ENCODE results near the gene UBXN6.

The UBXN6 gene

DNA sequence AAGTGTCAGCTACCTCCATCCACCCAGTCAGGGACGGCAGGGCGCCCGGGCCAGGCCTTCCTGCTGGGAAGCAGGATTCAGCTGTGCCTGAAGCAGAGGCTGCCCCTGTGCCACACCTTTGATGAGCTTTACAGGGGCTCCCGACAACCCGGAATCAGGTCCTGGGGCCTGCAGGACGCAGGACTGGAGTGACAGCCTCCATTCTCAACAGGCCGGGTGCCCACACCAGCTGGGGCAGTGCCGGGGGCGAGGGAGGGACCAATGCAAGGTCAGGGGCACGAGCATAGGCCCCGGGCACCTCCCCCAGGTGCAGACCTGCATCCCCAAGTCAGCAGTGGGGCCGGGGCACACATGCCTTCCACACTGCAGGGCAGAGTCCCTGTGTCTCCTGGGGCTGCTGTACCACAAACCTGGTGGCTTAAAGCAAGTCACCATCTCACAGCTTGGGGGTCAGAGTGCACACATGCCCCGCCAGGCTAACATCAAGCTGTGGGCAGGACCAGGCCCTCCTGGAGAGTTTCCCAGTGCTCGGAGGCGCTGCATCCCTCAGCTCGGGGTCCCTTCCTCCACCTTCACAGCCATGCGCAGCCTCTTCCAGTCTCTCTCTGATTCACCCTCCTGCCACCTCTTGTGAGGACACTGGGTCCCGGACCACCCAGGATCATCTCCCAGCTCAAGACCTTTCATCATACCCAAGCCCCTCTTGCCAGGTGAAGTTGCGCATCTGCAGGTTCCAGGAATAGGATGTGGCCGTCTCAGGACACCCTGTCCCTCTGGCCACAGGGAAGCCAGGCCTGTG is 13.4 kb downstream of the UBXN6 start:
- Histone ChIP-seq H3K4me1 (ENCODE audit: control insufficient read depth in 1 of 2, insufficient read depth in 1 of 2, low read depth in 1 of 2, low read length in 1 of 2) (no peaks in the 10 kb centered on the region), H3K4me3 (ENCODE audit: low read depth in 1 of 2, low read length in 1 of 2) (no peak overlapping the region), H3K9me3 (no peaks in the 10 kb centered on the region), H3K27me3 (no peaks in the 10 kb centered on the region), H3K36me3 (peaks cover 80% of the 10 kb centered on the region), H3K27ac (no peak overlapping the region)
- TF ChIP-seq CTCF (IDR thresholded peaks at IDR 0.05), result no peak

DNA sequence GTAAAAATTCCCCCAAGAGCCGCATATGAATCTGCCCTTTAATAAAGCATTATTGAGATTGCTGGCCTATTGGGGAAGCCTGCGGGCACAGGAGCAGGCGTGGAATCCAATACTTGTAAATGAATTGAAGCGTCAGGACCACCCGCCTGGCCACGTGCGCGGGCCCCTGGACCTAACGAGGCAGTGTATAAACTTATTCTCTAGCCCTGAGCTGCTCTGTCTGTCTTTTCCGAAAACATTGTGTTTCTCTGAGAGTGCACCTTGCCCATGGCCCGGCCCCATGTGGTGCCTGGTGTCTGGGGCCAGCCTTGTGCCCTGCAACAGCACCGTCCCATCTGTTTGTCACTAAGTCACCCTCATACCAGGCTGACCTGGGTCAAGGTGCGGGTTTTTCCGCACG is 14.4 kb downstream of the UBXN6 start:
- no peak for TF ChIP-seq CTCF (IDR thresholded peaks at IDR 0.05)
- Histone ChIP-seq H3K9me3 (no peaks in the 10 kb centered on the region), H3K4me1 (ENCODE audit: control insufficient read depth in 1 of 2, insufficient read depth in 1 of 2, low read depth in 1 of 2, low read length in 1 of 2) (no peaks in the 10 kb centered on the region), H3K4me3 (ENCODE audit: low read depth in 1 of 2, low read length in 1 of 2) (no peak overlapping the region), H3K36me3 (peaks cover 72% of the 10 kb centered on the region), H3K27me3 (no peaks in the 10 kb centered on the region), H3K27ac (no peak overlapping the region)

DNA sequence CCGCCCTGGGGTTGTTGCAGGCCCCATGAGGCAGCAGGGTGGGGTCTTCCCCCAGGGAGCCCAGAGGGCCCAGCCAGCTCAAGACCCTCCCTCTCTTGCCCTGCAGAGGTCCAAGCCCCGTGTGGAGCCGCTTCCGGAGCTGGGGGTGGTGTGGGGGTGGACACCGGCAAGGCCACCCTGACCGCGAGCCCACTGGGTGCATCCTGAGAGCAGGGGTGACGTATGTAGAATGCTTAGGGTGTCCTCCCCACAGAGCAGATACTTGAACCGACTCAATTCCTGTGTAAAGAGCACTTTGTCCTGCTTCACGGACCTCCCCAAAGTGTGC is 14.8 kb downstream of the UBXN6 start:
- no peaks in the 10 kb centered on the region for H3K9me3 ChIP-seq
- H3K27me3 ChIP-seq, result no peaks in the 10 kb centered on the region
- no peak for TF ChIP-seq CTCF (IDR thresholded peaks at IDR 0.05)
- H3K4me3 ChIP-seq (ENCODE audit: low read depth in 1 of 2, low read length in 1 of 2), result no peak overlapping the region
- H3K36me3 ChIP-seq, result peaks cover 68% of the 10 kb centered on the region
- H3K27ac ChIP-seq, result no peak overlapping the region
- no peaks in the 10 kb centered on the region for H3K4me1 ChIP-seq (ENCODE audit: control insufficient read depth in 1 of 2, insufficient read depth in 1 of 2, low read depth in 1 of 2, low read length in 1 of 2)

DNA sequence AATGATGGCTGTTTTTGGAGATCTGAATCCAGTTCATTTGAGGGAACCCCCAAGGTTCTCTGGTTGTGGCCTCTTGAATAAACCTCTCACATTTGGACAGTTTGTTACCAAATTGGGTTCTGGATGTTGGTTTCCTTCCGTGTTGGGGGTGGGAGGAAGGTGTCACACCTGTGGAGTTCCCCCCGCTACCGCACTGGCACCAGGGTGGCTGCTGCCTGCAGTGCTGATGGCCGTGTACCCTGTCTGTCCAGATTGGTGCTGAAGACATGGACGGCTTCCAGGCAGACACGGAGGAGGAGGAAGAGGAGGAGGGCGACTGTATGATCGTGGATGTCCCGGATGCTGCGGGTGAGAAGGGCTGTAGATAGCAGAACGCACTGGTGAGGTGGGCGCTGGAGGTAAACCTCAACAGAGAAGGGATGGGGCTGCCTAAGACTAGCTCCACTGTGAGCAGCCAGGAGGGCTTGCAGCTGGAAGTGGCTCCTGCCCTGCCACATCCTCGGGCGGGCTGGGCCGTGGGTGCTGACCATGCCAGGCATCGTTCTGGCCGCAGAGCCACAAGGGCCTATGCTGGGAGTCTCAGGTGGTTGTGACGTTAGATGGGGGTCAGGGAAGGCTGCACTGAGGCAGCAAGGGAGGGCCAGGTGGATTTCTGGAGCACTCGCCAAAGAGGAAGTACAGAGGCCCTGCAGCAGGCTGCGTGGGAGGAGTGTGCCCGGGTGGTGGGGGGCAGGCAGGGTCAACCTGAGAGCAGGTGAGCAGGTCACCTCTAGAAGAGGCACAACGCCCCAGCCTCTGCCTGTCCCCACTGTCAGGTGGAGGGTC is 15.4 kb downstream of the UBXN6 start:
- Histone ChIP-seq H3K9me3 (no peaks in the 10 kb centered on the region), H3K27me3 (no peaks in the 10 kb centered on the region), H3K27ac (no peak overlapping the region), H3K4me3 (ENCODE audit: low read depth in 1 of 2, low read length in 1 of 2) (no peak overlapping the region), H3K4me1 (ENCODE audit: control insufficient read depth in 1 of 2, insufficient read depth in 1 of 2, low read depth in 1 of 2, low read length in 1 of 2) (no peaks in the 10 kb centered on the region), H3K36me3 (peaks cover 64% of the 10 kb centered on the region)
- TF ChIP-seq CTCF (IDR thresholded peaks at IDR 0.05), result no peak

DNA sequence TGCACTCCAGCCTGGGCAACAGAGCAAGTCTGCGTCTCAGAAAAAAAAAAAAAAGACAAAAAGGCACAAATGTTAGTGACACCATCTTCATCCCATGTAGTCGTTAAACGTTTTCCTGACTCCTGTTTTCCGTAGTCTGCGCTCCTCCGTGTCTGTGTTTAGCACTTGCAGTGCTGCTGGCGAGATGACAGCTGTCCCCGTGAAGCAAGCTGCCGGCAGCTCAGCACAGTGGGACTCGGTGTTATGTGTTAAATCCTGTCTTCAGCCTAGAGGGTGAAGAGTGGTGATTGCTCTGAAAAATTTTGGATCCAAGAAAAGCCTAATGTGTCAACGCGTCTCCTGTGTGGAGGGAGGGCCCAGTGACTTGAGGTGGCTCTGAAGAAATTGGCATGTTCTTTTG is 18.4 kb downstream of the UBXN6 start:
- peaks cover 49% of the 10 kb centered on the region for H3K36me3 ChIP-seq
- H3K27me3 ChIP-seq, result no peaks in the 10 kb centered on the region
- no peak overlapping the region for H3K4me3 ChIP-seq (ENCODE audit: low read depth in 1 of 2, low read length in 1 of 2)
- no peaks in the 10 kb centered on the region for H3K4me1 ChIP-seq (ENCODE audit: control insufficient read depth in 1 of 2, insufficient read depth in 1 of 2, low read depth in 1 of 2, low read length in 1 of 2)
- H3K9me3 ChIP-seq, result no peaks in the 10 kb centered on the region
- TF ChIP-seq CTCF (IDR thresholded peaks at IDR 0.05), result no peak
- no peak overlapping the region for H3K27ac ChIP-seq

Data from neutrophil (primary cell).